ENCODE results near the gene PITPNB. TPM values are rescaled to one million over a fixed set of nuclear protein-coding genes. Genes with fewer than 3 reads are reported as not detected.

Gene PITPNB
- total and polyA plus RNA-seq, 2 of the 13 experiments (the other 11 are each of a cell fraction or from before 2014, with no cell fraction given) = 17.0 to 30.1 TPM

DNA sequence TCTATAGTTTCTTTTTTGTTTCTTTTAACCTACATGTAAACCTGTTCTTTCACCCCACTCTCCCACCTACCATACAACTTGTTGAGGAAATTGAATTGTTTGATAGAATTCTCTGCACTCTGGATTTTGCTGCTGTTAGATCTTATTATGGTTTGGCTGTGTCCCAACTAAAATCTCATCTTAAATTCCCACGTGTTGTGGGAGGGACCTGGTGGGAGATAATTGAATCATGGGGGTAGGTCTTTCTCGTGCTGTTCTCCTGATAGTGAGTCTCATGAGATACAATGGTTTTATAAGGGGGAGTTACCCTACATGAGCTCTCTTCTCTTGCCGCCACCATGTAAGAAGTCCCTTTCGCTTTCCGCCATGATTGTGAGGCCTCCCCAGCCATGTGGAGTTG, 15.0 kb upstream of the PITPNB start:
- TF ChIP-seq, protein P1, sequence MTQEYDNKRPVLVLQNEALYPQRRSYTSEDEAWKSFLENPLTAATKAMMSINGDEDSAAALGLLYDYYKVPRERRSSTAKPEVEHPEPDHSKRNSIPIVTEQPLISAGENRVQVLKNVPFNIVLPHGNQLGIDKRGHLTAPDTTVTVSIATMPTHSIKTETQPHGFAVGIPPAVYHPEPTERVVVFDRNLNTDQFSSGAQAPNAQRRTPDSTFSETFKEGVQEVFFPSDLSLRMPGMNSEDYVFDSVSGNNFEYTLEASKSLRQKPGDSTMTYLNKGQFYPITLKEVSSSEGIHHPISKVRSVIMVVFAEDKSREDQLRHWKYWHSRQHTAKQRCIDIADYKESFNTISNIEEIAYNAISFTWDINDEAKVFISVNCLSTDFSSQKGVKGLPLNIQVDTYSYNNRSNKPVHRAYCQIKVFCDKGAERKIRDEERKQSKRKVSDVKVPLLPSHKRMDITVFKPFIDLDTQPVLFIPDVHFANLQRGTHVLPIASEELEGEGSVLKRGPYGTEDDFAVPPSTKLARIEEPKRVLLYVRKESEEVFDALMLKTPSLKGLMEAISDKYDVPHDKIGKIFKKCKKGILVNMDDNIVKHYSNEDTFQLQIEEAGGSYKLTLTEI (CRISPR knock-in tag; conservative IDR thresholded peaks at IDR 0.05) = no peak
- TF ChIP-seq, protein P2, sequence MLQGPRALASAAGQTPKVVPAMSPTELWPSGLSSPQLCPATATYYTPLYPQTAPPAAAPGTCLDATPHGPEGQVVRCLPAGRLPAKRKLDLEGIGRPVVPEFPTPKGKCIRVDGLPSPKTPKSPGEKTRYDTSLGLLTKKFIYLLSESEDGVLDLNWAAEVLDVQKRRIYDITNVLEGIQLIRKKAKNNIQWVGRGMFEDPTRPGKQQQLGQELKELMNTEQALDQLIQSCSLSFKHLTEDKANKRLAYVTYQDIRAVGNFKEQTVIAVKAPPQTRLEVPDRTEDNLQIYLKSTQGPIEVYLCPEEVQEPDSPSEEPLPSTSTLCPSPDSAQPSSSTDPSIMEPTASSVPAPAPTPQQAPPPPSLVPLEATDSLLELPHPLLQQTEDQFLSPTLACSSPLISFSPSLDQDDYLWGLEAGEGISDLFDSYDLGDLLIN (CRISPR knock-in tag; IDR thresholded peaks at IDR 0.05; ENCODE audit: borderline replicate concordance) = no peak
- TF ChIP-seq, protein P3, sequence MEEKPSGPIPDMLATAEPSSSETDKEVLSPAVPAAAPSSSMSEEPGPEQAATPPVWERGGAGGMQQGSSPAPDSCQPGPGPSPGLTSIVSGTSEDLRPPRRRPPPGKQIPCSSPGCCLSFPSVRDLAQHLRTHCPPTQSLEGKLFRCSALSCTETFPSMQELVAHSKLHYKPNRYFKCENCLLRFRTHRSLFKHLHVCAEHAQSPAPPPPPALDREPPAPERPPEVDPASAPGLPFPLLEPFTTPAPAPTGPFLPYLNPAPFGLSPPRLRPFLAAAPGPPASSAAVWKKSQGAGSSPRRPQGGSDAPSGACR (CRISPR knock-in tag; IDR thresholded peaks at IDR 0.05) = no peak
- TF ChIP-seq ZNF747 (CRISPR knock-in tag; IDR thresholded peaks at IDR 0.05; ENCODE audit: borderline replicate concordance) = no peak
- TF ChIP-seq, protein P4, sequence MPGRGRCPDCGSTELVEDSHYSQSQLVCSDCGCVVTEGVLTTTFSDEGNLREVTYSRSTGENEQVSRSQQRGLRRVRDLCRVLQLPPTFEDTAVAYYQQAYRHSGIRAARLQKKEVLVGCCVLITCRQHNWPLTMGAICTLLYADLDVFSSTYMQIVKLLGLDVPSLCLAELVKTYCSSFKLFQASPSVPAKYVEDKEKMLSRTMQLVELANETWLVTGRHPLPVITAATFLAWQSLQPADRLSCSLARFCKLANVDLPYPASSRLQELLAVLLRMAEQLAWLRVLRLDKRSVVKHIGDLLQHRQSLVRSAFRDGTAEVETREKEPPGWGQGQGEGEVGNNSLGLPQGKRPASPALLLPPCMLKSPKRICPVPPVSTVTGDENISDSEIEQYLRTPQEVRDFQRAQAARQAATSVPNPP (CRISPR knock-in tag; IDR thresholded peaks at IDR 0.05) = no peak
- no peak for TF ChIP-seq KDM6A (CRISPR knock-in tag; IDR thresholded peaks at IDR 0.05; ENCODE audit: low read depth)
- TF ChIP-seq, protein P5, sequence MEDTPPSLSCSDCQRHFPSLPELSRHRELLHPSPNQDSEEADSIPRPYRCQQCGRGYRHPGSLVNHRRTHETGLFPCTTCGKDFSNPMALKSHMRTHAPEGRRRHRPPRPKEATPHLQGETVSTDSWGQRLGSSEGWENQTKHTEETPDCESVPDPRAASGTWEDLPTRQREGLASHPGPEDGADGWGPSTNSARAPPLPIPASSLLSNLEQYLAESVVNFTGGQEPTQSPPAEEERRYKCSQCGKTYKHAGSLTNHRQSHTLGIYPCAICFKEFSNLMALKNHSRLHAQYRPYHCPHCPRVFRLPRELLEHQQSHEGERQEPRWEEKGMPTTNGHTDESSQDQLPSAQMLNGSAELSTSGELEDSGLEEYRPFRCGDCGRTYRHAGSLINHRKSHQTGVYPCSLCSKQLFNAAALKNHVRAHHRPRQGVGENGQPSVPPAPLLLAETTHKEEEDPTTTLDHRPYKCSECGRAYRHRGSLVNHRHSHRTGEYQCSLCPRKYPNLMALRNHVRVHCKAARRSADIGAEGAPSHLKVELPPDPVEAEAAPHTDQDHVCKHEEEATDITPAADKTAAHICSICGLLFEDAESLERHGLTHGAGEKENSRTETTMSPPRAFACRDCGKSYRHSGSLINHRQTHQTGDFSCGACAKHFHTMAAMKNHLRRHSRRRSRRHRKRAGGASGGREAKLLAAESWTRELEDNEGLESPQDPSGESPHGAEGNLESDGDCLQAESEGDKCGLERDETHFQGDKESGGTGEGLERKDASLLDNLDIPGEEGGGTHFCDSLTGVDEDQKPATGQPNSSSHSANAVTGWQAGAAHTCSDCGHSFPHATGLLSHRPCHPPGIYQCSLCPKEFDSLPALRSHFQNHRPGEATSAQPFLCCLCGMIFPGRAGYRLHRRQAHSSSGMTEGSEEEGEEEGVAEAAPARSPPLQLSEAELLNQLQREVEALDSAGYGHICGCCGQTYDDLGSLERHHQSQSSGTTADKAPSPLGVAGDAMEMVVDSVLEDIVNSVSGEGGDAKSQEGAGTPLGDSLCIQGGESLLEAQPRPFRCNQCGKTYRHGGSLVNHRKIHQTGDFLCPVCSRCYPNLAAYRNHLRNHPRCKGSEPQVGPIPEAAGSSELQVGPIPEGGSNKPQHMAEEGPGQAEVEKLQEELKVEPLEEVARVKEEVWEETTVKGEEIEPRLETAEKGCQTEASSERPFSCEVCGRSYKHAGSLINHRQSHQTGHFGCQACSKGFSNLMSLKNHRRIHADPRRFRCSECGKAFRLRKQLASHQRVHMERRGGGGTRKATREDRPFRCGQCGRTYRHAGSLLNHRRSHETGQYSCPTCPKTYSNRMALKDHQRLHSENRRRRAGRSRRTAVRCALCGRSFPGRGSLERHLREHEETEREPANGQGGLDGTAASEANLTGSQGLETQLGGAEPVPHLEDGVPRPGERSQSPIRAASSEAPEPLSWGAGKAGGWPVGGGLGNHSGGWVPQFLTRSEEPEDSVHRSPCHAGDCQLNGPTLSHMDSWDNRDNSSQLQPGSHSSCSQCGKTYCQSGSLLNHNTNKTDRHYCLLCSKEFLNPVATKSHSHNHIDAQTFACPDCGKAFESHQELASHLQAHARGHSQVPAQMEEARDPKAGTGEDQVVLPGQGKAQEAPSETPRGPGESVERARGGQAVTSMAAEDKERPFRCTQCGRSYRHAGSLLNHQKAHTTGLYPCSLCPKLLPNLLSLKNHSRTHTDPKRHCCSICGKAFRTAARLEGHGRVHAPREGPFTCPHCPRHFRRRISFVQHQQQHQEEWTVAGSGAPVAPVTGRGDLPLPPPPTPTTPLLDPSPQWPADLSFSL (CRISPR knock-in tag; IDR thresholded peaks at IDR 0.05) = no peak
- no peak for TF ChIP-seq ZNF121 (CRISPR knock-in tag; IDR thresholded peaks at IDR 0.05)
- no peak for TF ChIP-seq CREM (IDR thresholded peaks at IDR 0.05)
- no peak for TF ChIP-seq CREM (CRISPR knock-in tag; IDR thresholded peaks at IDR 0.05)
- no peak for TF ChIP-seq SIN3B (IDR thresholded peaks at IDR 0.05; ENCODE audit: low read length)
- no peak for TF ChIP-seq ZZZ3 (CRISPR knock-in tag; IDR thresholded peaks at IDR 0.05; ENCODE audit: borderline replicate concordance)
- no peak for TF ChIP-seq ZNF160 (CRISPR knock-in tag; IDR thresholded peaks at IDR 0.05)
- no peak for TF ChIP-seq HCFC1 (IDR thresholded peaks at IDR 0.05; ENCODE audit: low read depth, low read length)
- no peak for TF ChIP-seq ZBTB1 (CRISPR knock-in tag; IDR thresholded peaks at IDR 0.05; ENCODE audit: borderline replicate concordance)
- WGBS (ENCODE audit: low lambda C conversion rate) = 97% methylated on average over 5 of the region's 5 CpGs
- no peaks in the 10 kb centered on the region for H3K79me2 ChIP-seq (ENCODE audit: insufficient read depth, low read length)
- no peak overlapping the region for H3K4me3 ChIP-seq (replicated peaks in 1 of 3; ENCODE audit: insufficient read depth in 1 of 3, low read depth in 2 of 3, low read length in 3 of 3)
- no peak for DNase-seq (ENCODE audit: low spot score)
- intact Hi-C loops (cut with micrococcal nuclease; ENCODE audit: unreplicated experiment) = no loop called here
- no peaks in the 10 kb centered on the region for H3K27me3 ChIP-seq (ENCODE audit: control insufficient read depth in 1 of 2, insufficient read depth in 2 of 2, low read length in 2 of 2)
- H2AFZ ChIP-seq (ENCODE audit: low read length) = no peak overlapping the region
- ChIA-PET POLR2A (interaction anchor here (1.3 kb wide), 1 partner anchor 15 kb away, joined by 3 read pairs; the partner anchor contains the start of gene PITPNB), CTCF (ENCODE audit: low intra/inter-chr PET ratio, low total read pairs) (no interaction called here)
- no peaks in the 10 kb centered on the region for H4K20me1 ChIP-seq (ENCODE audit: insufficient read depth, low read length)
- no TSS peak for BruUV-seq (replicated peaks)
- ATAC-seq = no peak
- no peak for FAIRE-seq
- H3K4me2 ChIP-seq (ENCODE audit: low read depth, low read length) = no peak overlapping the region
- no peaks in the 10 kb centered on the region for H3K9me3 ChIP-seq (ENCODE audit: low read length)
- no peaks in the 10 kb centered on the region for H3K36me3 ChIP-seq (replicated peaks in 1 of 2; ENCODE audit: control insufficient read depth in 1 of 2, insufficient read depth in 2 of 2, low read length in 2 of 2)
- no peaks in the 10 kb centered on the region for H3K4me1 ChIP-seq (ENCODE audit: insufficient read depth, low read length)
- in situ Hi-C loops (cut with HindIII; ENCODE audit: extremely low pct_ligation_motif_present, low pct_unique_long_range_greater_than_20kb) = no loop called here
- H3K27ac ChIP-seq (ENCODE audit: extremely low read length, insufficient read depth, low read length) = no peak overlapping the region
- H3K9ac ChIP-seq (ENCODE audit: insufficient read depth, low read depth, low read length) = no peak overlapping the region
